Neural progenitor cell (in vitro differentiated cells): Measurements from ENCODE around the gene IER5. TPM values are rescaled to one million over a fixed set of nuclear protein-coding genes. Genes with fewer than 3 reads are reported as not detected.

ENCODE experiments used
- DNase-seq: peaks from one replicate; pipeline ENCODE4 v3.0.0-alpha.2; 2016; ENCODE audit warnings: low spot score
- H2AFZ ChIP-seq: fragments of 200-600 bp; sonication (generic); replicated peaks from 2 replicates; pipeline ENCODE4 v1.6.1; 2016; ENCODE audit warnings: antibody characterized with exemption
- H3F3A ChIP-seq: fragments of 200-600 bp; sonication (generic); 2 replicates; pipeline ENCODE4 v1.6.1; 2016; ENCODE audit warnings: antibody characterized with exemption, low read depth
- H3K27ac ChIP-seq: fragments of 200-600 bp; sonication (generic); 2 replicates; pipeline ENCODE4 v1.5.1; 2016; ENCODE audit warnings: mild to moderate bottlenecking
- H3K27me3 ChIP-seq: fragments of 200-600 bp; sonication (generic); 2 replicates; pipeline ENCODE4 v1.6.1; 2016; ENCODE audit warnings: mild to moderate bottlenecking, moderate library complexity
- H3K36me3 ChIP-seq: fragments of 200-600 bp; sonication (generic); 2 replicates; pipeline ENCODE4 v1.5.1; 2016
- H3K4me1 ChIP-seq: fragments of 200-600 bp; sonication (generic); 2 replicates; pipeline ENCODE4 v1.6.1; 2016; ENCODE audit warnings: mixed run types
- H3K4me2 ChIP-seq: fragments of 200-600 bp; sonication (generic); 2 replicates; pipeline ENCODE4 v1.6.1; 2016
- H3K4me3 ChIP-seq: fragments of 200-600 bp; sonication (generic); 2 replicates; pipeline ENCODE4 v1.5.1; 2016
- H3K79me2 ChIP-seq: fragments of 200-600 bp; sonication (generic); 2 replicates; pipeline ENCODE4 v1.6.1; 2016; ENCODE audit warnings: low read depth
- H3K9ac ChIP-seq: fragments of 200-600 bp; sonication (generic); 2 replicates; pipeline ENCODE4 v1.6.1; 2016
- H3K9me3 ChIP-seq: fragments of 200-600 bp; sonication (generic); 2 replicates; pipeline ENCODE4 v1.5.1; 2016; ENCODE audit warnings: low read depth
- H4K20me1 ChIP-seq: fragments of 200-600 bp; sonication (generic); 2 replicates; pipeline ENCODE4 v1.6.1; 2016; ENCODE audit warnings: low read depth
- H3K27ac Mint-ChIP-seq: 3 replicates; pipeline ENCODE4 v1.8.0; 2021; ENCODE audit warnings: mixed read lengths
- H3K27me3 Mint-ChIP-seq: 2 replicates; pipeline ENCODE4 v1.8.0; 2022; ENCODE audit warnings: low read depth, mild to moderate bottlenecking, inconsistent platforms, moderate library complexity, mixed read lengths; ENCODE audit not compliant: insufficient read depth
- H3K36me3 Mint-ChIP-seq: 3 replicates; pipeline ENCODE4 v1.8.0; 2021; ENCODE audit warnings: mixed read lengths
- H3K4me1 Mint-ChIP-seq: 3 replicates; pipeline ENCODE4 v1.8.0; 2021; ENCODE audit warnings: mixed read lengths
- H3K4me3 Mint-ChIP-seq: 3 replicates; pipeline ENCODE4 v1.8.0; 2021; ENCODE audit warnings: mild to moderate bottlenecking, moderate library complexity, mixed read lengths
- H3K9me3 Mint-ChIP-seq: 3 replicates; pipeline ENCODE4 v1.8.0; 2020; ENCODE audit warnings: mixed read lengths
- CTCF ChIP-seq: fragments of 200-600 bp; sonication (generic); IDR thresholded peaks from 2 replicates; pipeline ENCODE4 v1.5.1; 2017; ENCODE audit warnings: antibody characterized with exemption, mild to moderate bottlenecking
- EZH2 ChIP-seq: fragments of 200-600 bp; sonication (generic); IDR thresholded peaks from 2 replicates; pipeline ENCODE4 v1.6.1; 2017; ENCODE audit warnings: antibody characterized with exemption, mild to moderate bottlenecking, moderate library complexity
- EZH2phosphoT487 ChIP-seq: fragments of 200-600 bp; sonication (generic); IDR thresholded peaks from 2 replicates; pipeline ENCODE4 v1.6.1; 2017; ENCODE audit warnings: antibody characterized with exemption
- total RNA-seq: library from RNA; depleted of rRNA; stranded (reverse); fragments of >200 nt; gene quantifications from 2 replicates; pipeline ENCODE4 v1.2.3, GENCODE V29; 2015; ENCODE audit warnings: low replicate concordance

The IER5 gene
- total RNA-seq, 1 donor from 2014 or later, result 8.0 TPM

DNA sequence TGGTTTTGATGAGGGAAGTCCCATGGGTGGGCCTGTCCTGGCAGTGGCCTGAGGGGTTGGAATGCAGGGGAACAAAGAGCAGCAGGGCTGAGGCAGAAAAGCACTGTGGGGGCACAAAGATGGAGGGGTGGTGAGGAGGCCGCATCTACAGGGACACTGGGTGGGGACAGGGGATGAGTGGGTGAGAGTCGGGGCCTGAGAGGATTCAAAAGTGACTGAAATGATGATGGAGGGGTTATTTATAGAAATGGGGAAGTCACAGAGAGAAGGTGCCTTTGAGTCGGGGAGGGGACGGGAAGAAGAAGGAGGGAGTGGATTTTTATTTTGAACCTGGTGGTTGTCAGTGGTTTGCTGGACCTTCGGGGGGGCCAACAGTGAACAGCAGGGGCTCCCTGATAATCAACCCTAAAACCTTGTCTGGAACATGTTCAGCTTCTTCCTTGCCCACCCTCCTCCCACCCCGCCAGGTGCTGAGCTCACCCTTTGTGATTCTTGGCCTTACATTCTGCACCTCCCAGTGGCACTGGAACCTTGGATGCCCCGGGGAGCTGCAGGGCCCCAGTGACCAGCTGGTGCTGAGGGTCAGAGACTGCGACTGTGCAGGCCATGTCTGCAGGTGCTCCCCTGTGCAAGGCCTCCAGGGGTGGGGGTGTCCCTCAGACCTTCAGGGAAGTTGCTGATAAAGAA, 42.9 kb downstream of the IER5 start:
- TF ChIP-seq CTCF (no peak), EZH2 (no peak), EZH2phosphoT487 (no peak)
- Histone ChIP-seq H3K4me2 (no peak overlapping the region), H3K9me3 (no peaks in the 10 kb centered on the region), H3K79me2 (no peaks in the 10 kb centered on the region), H3K4me3 (no peak overlapping the region), H3F3A (peaks cover 50% of the 10 kb centered on the region), H4K20me1 (no peaks in the 10 kb centered on the region), H3K4me1 (peaks cover 51% of the 10 kb centered on the region), H3K27ac (no peak overlapping the region), H3K36me3 (no peaks in the 10 kb centered on the region), H3K27me3 (no peaks in the 10 kb centered on the region), H2AFZ (no peak overlapping the region), H3K9ac (no peak overlapping the region)
- H3K36me3 Mint-ChIP-seq, result no peaks in the 10 kb centered on the region
- peaks cover under 1% of the 10 kb centered on the region for H3K9me3 Mint-ChIP-seq
- peaks cover 79% of the 10 kb centered on the region for H3K4me1 Mint-ChIP-seq
- H3K27ac Mint-ChIP-seq, result no peak overlapping the region
- peaks cover 8% of the 10 kb centered on the region for H3K27me3 Mint-ChIP-seq
- DNase-seq, result no peak
- no peak overlapping the region for H3K4me3 Mint-ChIP-seq

GRCh38 chr1:181133441-181133951, 45.0 kb downstream of the IER5 start:
- H3K9me3 ChIP-seq, result no peaks in the 10 kb centered on the region
- Mint-ChIP-seq H3K27ac (no peak overlapping the region), H3K36me3 (peaks cover 1% of the 10 kb centered on the region), H3K27me3 (peaks cover 13% of the 10 kb centered on the region), H3K4me1 (peaks cover 69% of the 10 kb centered on the region), H3K4me3 (no peak overlapping the region), H3K9me3 (peaks cover 2% of the 10 kb centered on the region)
- H3K27ac ChIP-seq, result no peak overlapping the region
- H3K9ac ChIP-seq, result no peak overlapping the region
- no peak for DNase-seq
- H3K27me3 ChIP-seq, result no peaks in the 10 kb centered on the region
- no peaks in the 10 kb centered on the region for H3K36me3 ChIP-seq
- no peak overlapping the region for H2AFZ ChIP-seq
- peaks cover 30% of the 10 kb centered on the region for H3F3A ChIP-seq
- TF ChIP-seq CTCF (no peak), EZH2phosphoT487 (no peak), EZH2 (no peak)
- no peaks in the 10 kb centered on the region for H3K79me2 ChIP-seq
- no peak overlapping the region for H3K4me3 ChIP-seq
- H4K20me1 ChIP-seq, result no peaks in the 10 kb centered on the region
- H3K4me2 ChIP-seq, result no peak overlapping the region
- peaks cover 36% of the 10 kb centered on the region for H3K4me1 ChIP-seq

DNA sequence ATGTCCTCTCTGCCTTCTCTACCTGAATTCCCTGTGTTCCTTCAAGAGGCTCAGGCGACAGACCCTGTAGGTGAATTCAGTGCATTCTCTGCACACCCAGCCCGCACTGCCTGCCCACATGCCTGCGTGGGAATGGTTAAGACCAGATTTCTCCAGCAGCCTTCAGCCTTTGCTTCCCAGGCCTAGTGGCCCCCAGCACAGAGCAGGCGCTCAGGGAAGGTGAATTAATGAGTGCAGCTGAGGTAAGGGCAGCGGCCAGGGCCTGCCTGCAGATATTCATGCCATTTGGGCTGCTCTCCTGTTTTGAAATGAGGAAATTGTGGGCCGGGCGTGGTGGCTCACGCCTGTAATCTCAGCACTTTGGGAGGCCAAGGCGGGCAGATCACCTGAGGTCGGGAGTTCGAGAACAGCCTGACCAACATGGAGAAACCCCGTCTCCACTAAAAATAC, 45.5 kb downstream of the IER5 start:
- Histone ChIP-seq H3F3A (peaks cover 25% of the 10 kb centered on the region), H2AFZ (no peak overlapping the region), H3K79me2 (no peaks in the 10 kb centered on the region), H3K27me3 (no peaks in the 10 kb centered on the region), H3K4me2 (no peak overlapping the region), H3K9me3 (no peaks in the 10 kb centered on the region), H4K20me1 (no peaks in the 10 kb centered on the region), H3K27ac (no peak overlapping the region), H3K9ac (no peak overlapping the region), H3K4me1 (peaks cover 35% of the 10 kb centered on the region), H3K4me3 (no peak overlapping the region), H3K36me3 (no peaks in the 10 kb centered on the region)
- Mint-ChIP-seq H3K4me1 (peaks cover 70% of the 10 kb centered on the region), H3K36me3 (peaks cover 1% of the 10 kb centered on the region), H3K4me3 (no peak overlapping the region), H3K27me3 (peaks cover 15% of the 10 kb centered on the region), H3K27ac (no peak overlapping the region), H3K9me3 (peaks cover 2% of the 10 kb centered on the region)
- no peak for TF ChIP-seq CTCF
- no peak for TF ChIP-seq EZH2phosphoT487
- TF ChIP-seq EZH2, result no peak
- no peak for DNase-seq
